K562 (cell line): Measurements from ENCODE around the gene ATF3. TPM values are rescaled to one million over a fixed set of nuclear protein-coding genes. Genes with fewer than 3 reads are reported as not detected.
A peak's percentile ranks its signal among the peaks of the same experiment; 100 is the strongest.

ENCODE experiments used
- ATAC-seq: fragments of 200-7000 bp; cut with Tn5 transposase; 3 replicates; pipeline ENCODE4 v1.9.1; 2020; ENCODE audit warnings: moderate library complexity
- BruUV-seq: library from RNA; stranded (reverse); fragments of 400-500 nt; replicated peaks from 2 replicates; lab custom pipeline; 2021; lab: Mats Ljungman, UMichigan
- CTCF ChIA-PET: fragments of 300-600 bp; formaldehyde crosslinking; extraction: SDS; loops from one replicate; lab custom pipeline; 2021; ENCODE audit warnings: low intra/inter-chr PET ratio; lab: Yijun Ruan, JAX
- POLR2A ChIA-PET: fragments of 300-600, 350-650 bp; sonication (Branson Sonifier 250); formaldehyde crosslinking; extraction: SDS; loops from one replicate; lab custom pipeline; 2021; ENCODE audit warnings: antibody characterized with exemption, inconsistent platforms; lab: Yijun Ruan, JAX
- DNase-seq, 4 experiments: peaks; one replicate each; pipeline versions ENCODE4 v3.0.0 to v3.0.0-alpha.2; 2011 to 2018; ENCODE audit warnings: low spot score in 3 of 4, mixed read lengths in 3 of 4; ENCODE audit errors: extremely low read depth in 1 of 4
- FAIRE-seq: peaks from 2 replicates; lab custom pipeline; 2011; peaks lifted over from hg19 to GRCh38; lab: Jason Lieb, UNC
- H2AFZ ChIP-seq: 2 replicates; pipeline ENCODE4 v1.6.0; 2011; ENCODE audit warnings: low read depth, low read length, control low read depth, inconsistent platforms
- H3K27ac ChIP-seq: fragments of 200-600 bp; 3 replicates; pipeline ENCODE4 v1.8.0; 2011; ENCODE audit warnings: low read depth, mild to moderate bottlenecking, control low read depth, inconsistent platforms, low read length, moderate library complexity, mixed read lengths; ENCODE audit errors: extremely low read depth
- H3K27me3 ChIP-seq, 2 experiments: fragments of 300-600 bp in 1 of 2; 2 replicates in 1 of 2; 3 replicates in 1 of 2; pipeline versions ENCODE4 v1.6.0 to v1.8.0; 2011; ENCODE audit warnings: inconsistent platforms in 2 of 2, low read length in 2 of 2, mild to moderate bottlenecking in 1 of 2, mixed read lengths in 1 of 2, moderate library complexity in 1 of 2; ENCODE audit not compliant: control insufficient read depth in 2 of 2, insufficient read depth in 2 of 2
- H3K36me3 ChIP-seq: fragments of 300-600 bp; 3 replicates; pipeline ENCODE4 v1.8.0; 2011; ENCODE audit warnings: mild to moderate bottlenecking, low read length, inconsistent platforms; ENCODE audit not compliant: control insufficient read depth, insufficient read depth
- H3K4me1 ChIP-seq, 2 experiments: fragments of 200-600 bp in 1 of 2; replicated peaks in 1 of 2; 2 replicates in 1 of 2; 3 replicates in 1 of 2; pipeline versions ENCODE4 v1.5.1 to v1.8.0; 2011; ENCODE audit warnings: inconsistent platforms in 2 of 2, low read length in 2 of 2, mild to moderate bottlenecking in 1 of 2, mixed read lengths in 1 of 2, moderate library complexity in 1 of 2; ENCODE audit not compliant: control insufficient read depth in 2 of 2, insufficient read depth in 2 of 2
- H3K4me2 ChIP-seq: 2 replicates; pipeline ENCODE4 v1.6.1; 2011; ENCODE audit warnings: low read length, control low read depth, inconsistent platforms, mixed read lengths; ENCODE audit not compliant: insufficient read depth
- H3K4me3 ChIP-seq: fragments of 200-600 bp; sonication (generic), shearing (Covaris generic); 2 replicates; pipeline ENCODE4 v1.5.1; 2016; ENCODE audit warnings: control low read depth, inconsistent platforms
- H3K79me2 ChIP-seq: fragments of 200-600 bp; 3 replicates; pipeline ENCODE4 v1.8.0; 2011; ENCODE audit warnings: low read length, inconsistent platforms; ENCODE audit not compliant: control insufficient read depth, insufficient read depth
- H3K9ac ChIP-seq, 2 experiments: 2 replicates each; pipeline versions ENCODE4 v1.6.0 to v1.6.1; 2011; ENCODE audit warnings: low read depth in 2 of 2, low read length in 2 of 2, control low read depth in 1 of 2, inconsistent platforms in 1 of 2, mild to moderate bottlenecking in 1 of 2, mixed read lengths in 1 of 2; ENCODE audit not compliant: insufficient read depth in 1 of 2
- H3K9me1 ChIP-seq: one replicate; pipeline ENCODE4 v1.6.0; 2011; ENCODE audit warnings: inconsistent platforms, mild to moderate bottlenecking, low read length, moderate library complexity; ENCODE audit not compliant: control insufficient read depth, insufficient read depth
- H3K9me3 ChIP-seq: replicated peaks from 2 replicates; pipeline ENCODE4 v1.5.1; 2011; ENCODE audit warnings: low read depth, low read length, inconsistent platforms; ENCODE audit not compliant: control insufficient read depth, insufficient read depth
- H4K20me1 ChIP-seq: replicated peaks from 2 replicates; pipeline ENCODE4 v1.6.1; 2011; ENCODE audit warnings: low read length, inconsistent platforms, mixed read lengths; ENCODE audit not compliant: control insufficient read depth, insufficient read depth
- MAFK ChIP-seq: IDR thresholded peaks from 2 replicates; pipeline ENCODE4 v1.6.1; 2011; ENCODE audit warnings: low read length, improper control_type of control experiment
- OTX1 ChIP-seq: fragments of 450-650 bp; formaldehyde crosslinking; IDR thresholded peaks from 2 replicates; pipeline ENCODE4 v1.4.0; 2022; ENCODE audit warnings: mild to moderate bottlenecking
- SPI1 ChIP-seq: IDR thresholded peaks from 2 replicates; pipeline ENCODE4 v1.6.1; 2011; ENCODE audit warnings: low read depth, low read length, control low read depth, borderline replicate concordance
- ZNF644 ChIP-seq: fragments of 200-800 bp; sonication (Bioruptor generic); IDR thresholded peaks from 2 replicates; pipeline ENCODE4 v1.6.1; 2016; ENCODE audit warnings: low read depth, missing genetic modification characterization, missing compliant biosample characterization
- ZNF699 ChIP-seq: fragments of 250-450 bp; sonication (Bioruptor Pico); IDR thresholded peaks from 2 replicates; pipeline ENCODE4 v1.8.0; 2021; ENCODE audit warnings: mild to moderate bottlenecking, moderate library complexity; ENCODE audit not compliant: insufficient replicate concordance
- WGBS: fragments of 100-300 bp; shearing (Covaris generic); methylation state at CpG from one replicate; pipeline ENCODE4 v1.1.6; 2016; ENCODE audit warnings: low coverage, mixed read lengths; ENCODE audit not compliant: insufficient coverage; ENCODE audit errors: missing lambda C conversion rate; 5-methylcytosine and 5-hydroxymethylcytosine counted together
- in situ Hi-C: fragments of 300-500 bp; cut with MboI; formaldehyde crosslinking; loops from 4 replicates; pipeline ENCODE4 v1.15.0; 2018; ENCODE audit warnings: inconsistent platforms, mixed read lengths
- intact Hi-C: fragments of 100-400 bp; cut with micrococcal nuclease; formaldehyde crosslinking; loops from 2 replicates; pipeline ENCODE4 v1.14.2; 2022
- polyA plus RNA-seq, 8 experiments: library from polyadenylated mRNA; depleted of rRNA in 4 of 8; stranded (reverse) in 5 of 8; unstranded in 3 of 8; fragments of >200 nt; fragmentation: Nextera tagmentation in 2 of 8; fragmentation: Illumina TruSeq in 1 of 8; extraction: Ambion mirVana in 2 of 8; extraction: Trizol in 1 of 8; gene quantifications; 2 replicates each; pipeline versions ENCODE4 v1.2.1 to v1.2.3, GENCODE V29; 2011 to 2014; ENCODE audit warnings: inconsistent platforms in 1 of 8, missing spikeins in 1 of 8
- total RNA-seq, 7 experiments: library from RNA; depleted of rRNA in 6 of 7; stranded (reverse); fragments of >200 nt in 6 of 7; fragmentation: Illumina TruSeq in 2 of 7; extraction: Trizol in 2 of 7; gene quantifications; 2 replicates each; pipeline versions ENCODE4 v1.2.1 to v1.2.3, GENCODE V29; 2011 to 2021; ENCODE audit warnings: low replicate concordance in 1 of 7
- TF ChIP-seq, protein P1 (sequence below): fragments of 250-450 bp; sonication (Bioruptor Pico); IDR thresholded peaks from 2 replicates; pipeline ENCODE4 v1.9.0; 2021; ENCODE audit warnings: mild to moderate bottlenecking
- TF ChIP-seq, protein P2 (sequence below): fragments of 450-650 bp; formaldehyde crosslinking; IDR thresholded peaks from 2 replicates; pipeline ENCODE4 v1.4.0; 2020; ENCODE audit warnings: mild to moderate bottlenecking, moderate library complexity

The ATF3 gene
- total and polyA plus RNA-seq, 9 of the 15 experiments (the other 6 are each of a cell fraction or from before 2014, with no cell fraction given), result 3.5 to 28.2 (median 19.8) TPM

DNA sequence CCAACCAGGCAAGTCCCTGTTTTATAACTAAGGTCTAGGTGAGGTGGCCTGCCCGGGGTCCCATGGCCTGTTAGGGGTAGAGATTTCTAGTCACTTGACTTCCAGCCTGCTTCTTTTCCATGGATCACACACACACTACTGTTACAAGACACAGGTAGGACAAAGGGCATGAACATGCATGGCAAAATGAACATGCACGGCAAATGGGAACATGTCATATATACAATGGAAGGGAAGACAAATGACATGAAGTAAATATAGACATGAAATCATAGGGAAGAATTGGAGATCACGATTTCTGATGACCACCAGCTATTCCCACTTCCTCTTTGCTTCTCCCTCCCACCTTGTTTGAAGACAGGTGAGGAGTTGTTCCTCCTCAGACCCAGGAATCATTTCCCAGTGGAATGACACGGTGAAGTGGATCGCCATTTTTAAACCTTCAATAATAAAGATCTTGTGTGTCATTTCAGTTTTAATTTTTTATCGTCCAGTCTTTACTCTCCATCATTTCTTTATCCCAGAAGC lies 47.6 kb upstream of the ATF3 start:
- Histone ChIP-seq H3K4me1 (peaks cover 14 to 16% of the 10 kb centered on the region in 2 experiments), H3K27me3 (peaks cover 0 to 10% of the 10 kb centered on the region in 2 experiments; a peak in 2 of 5 replicates), H3K9me3 (no peaks in the 10 kb centered on the region), H3K36me3 (no peaks in the 10 kb centered on the region), H3K4me3 (no peak overlapping the region), H2AFZ (peak overlapping the region; percentile 34; the same call in 1 of the 2 replicates), H3K27ac (no peak overlapping the region), H3K9me1 (no peaks in the 10 kb centered on the region), H3K4me2 (no peak overlapping the region), H3K9ac (no peak overlapping the region), H3K79me2 (no peaks in the 10 kb centered on the region; the same call in 2 of the 3 replicates), H4K20me1 (no peaks in the 10 kb centered on the region)
- WGBS, result 40% methylated on average over 6 of the region's 6 CpGs
- CTCF ChIA-PET, result no interaction called here
- POLR2A ChIA-PET, result interaction anchor here (0.8 kb wide), 1 partner anchor 1195 kb away, joined by 3 read pairs; no protein-coding TSS in a partner anchor
- no TSS peak for BruUV-seq
- ATAC-seq (no peak), FAIRE-seq (no peak), DNase-seq (no peak)
- in situ Hi-C loops (no loop called here), intact Hi-C loops (no loop called here)
- TF ChIP-seq, protein P1, sequence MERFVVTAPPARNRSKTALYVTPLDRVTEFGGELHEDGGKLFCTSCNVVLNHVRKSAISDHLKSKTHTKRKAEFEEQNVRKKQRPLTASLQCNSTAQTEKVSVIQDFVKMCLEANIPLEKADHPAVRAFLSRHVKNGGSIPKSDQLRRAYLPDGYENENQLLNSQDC (CRISPR knock-in tag), result no peak
- TF ChIP-seq OTX1 (CRISPR knock-in tag) (no peak), MAFK (no peak), ZNF644 (tag) (no peak), SPI1 (peak; percentile 68; the same call in 1 of the 2 replicates), ZNF699 (CRISPR knock-in tag) (no peak)
- TF ChIP-seq, protein P2, sequence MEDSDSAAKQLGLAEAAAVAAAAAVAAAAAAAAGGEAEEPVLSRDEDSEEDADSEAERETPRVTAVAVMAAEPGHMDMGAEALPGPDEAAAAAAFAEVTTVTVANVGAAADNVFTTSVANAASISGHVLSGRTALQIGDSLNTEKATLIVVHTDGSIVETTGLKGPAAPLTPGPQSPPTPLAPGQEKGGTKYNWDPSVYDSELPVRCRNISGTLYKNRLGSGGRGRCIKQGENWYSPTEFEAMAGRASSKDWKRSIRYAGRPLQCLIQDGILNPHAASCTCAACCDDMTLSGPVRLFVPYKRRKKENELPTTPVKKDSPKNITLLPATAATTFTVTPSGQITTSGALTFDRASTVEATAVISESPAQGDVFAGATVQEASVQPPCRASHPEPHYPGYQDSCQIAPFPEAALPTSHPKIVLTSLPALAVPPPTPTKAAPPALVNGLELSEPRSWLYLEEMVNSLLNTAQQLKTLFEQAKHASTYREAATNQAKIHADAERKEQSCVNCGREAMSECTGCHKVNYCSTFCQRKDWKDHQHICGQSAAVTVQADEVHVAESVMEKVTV (CRISPR knock-in tag), result no peak
